ENCODE data around the gene HBB. TPM values are rescaled to one million over a fixed set of nuclear protein-coding genes. Genes with fewer than 3 reads are reported as not detected.

The HBB gene
- total RNA-seq, 1 donor from 2014 or later = not detected

GRCh38 chr11:5227681-5228080, 810 bp upstream of the HBB start:
- intact Hi-C loops (cut with micrococcal nuclease) = no loop called here
- no peak overlapping the region for H3K27ac Mint-ChIP-seq

DNA sequence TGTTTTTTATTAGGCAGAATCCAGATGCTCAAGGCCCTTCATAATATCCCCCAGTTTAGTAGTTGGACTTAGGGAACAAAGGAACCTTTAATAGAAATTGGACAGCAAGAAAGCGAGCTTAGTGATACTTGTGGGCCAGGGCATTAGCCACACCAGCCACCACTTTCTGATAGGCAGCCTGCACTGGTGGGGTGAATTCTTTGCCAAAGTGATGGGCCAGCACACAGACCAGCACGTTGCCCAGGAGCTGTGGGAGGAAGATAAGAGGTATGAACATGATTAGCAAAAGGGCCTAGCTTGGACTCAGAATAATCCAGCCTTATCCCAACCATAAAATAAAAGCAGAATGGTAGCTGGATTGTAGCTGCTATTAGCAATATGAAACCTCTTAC, 1.4 kb downstream of the HBB start:
- Mint-ChIP-seq H3K4me3 (no peak overlapping the region), H3K9me3 (no peaks in the 10 kb centered on the region), H3K4me1 (no peaks in the 10 kb centered on the region), H3K27me3 (no peaks in the 10 kb centered on the region), H3K27ac (no peak overlapping the region), H3K36me3 (ENCODE audit: low read depth) (no peaks in the 10 kb centered on the region)
- intact Hi-C loops (cut with micrococcal nuclease) = no loop called here
- DNase-seq = no peak

More at GRCh38 chr11:5227681-5228080, 810 bp upstream of the HBB start:
- Mint-ChIP-seq H3K27me3 (no peaks in the 10 kb centered on the region), H3K4me3 (no peak overlapping the region), H3K36me3 (ENCODE audit: low read depth) (no peaks in the 10 kb centered on the region), H3K9me3 (no peaks in the 10 kb centered on the region), H3K4me1 (no peaks in the 10 kb centered on the region)
- DNase-seq = no peak

- Mint-ChIP-seq H3K36me3 (ENCODE audit: low read depth) (no peaks in the 10 kb centered on the region), H3K9me3 (no peaks in the 10 kb centered on the region), H3K27me3 (no peaks in the 10 kb centered on the region), H3K4me1 (no peaks in the 10 kb centered on the region), H3K4me3 (no peak overlapping the region), H3K27ac (no peak overlapping the region)
- DNase-seq = no peak
- intact Hi-C loops (cut with micrococcal nuclease) = no loop called here
Observed at GRCh38 chr11:5224538-5225479, 2.1 kb downstream of the HBB start.

- no peaks in the 10 kb centered on the region for H3K9me3 Mint-ChIP-seq
- no peaks in the 10 kb centered on the region for H3K4me1 Mint-ChIP-seq
- no peak for DNase-seq
- H3K27ac Mint-ChIP-seq = no peak overlapping the region
- no peaks in the 10 kb centered on the region for H3K27me3 Mint-ChIP-seq
- intact Hi-C loops (cut with micrococcal nuclease) = no loop called here
- H3K4me3 Mint-ChIP-seq = no peak overlapping the region
- no peaks in the 10 kb centered on the region for H3K36me3 Mint-ChIP-seq (ENCODE audit: low read depth)
Observed at GRCh38 chr11:5223686-5224085, 3.2 kb downstream of the HBB start.

DNA sequence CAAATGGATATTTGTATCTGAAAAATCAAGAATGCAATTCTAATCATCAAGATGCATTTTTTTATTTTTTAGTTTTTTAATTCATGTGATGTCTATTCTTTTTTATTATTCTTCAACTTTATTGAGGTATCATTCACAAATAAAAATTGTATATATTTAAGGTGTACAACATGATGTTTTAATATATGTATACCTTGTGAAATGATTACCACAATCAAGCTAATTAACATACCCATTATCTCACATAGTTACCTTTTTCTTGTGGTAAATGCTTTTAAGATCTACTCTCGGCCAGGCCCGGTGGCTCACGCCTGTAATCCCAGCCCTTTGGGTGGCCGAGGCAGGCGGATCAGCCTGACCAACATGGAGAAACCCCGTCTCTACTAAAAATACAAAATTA, 3.7 kb downstream of the HBB start:
- Mint-ChIP-seq H3K36me3 (ENCODE audit: low read depth) (no peaks in the 10 kb centered on the region), H3K4me1 (no peaks in the 10 kb centered on the region), H3K27ac (no peak overlapping the region), H3K27me3 (no peaks in the 10 kb centered on the region), H3K4me3 (no peak overlapping the region), H3K9me3 (no peaks in the 10 kb centered on the region)
- intact Hi-C loops (cut with micrococcal nuclease) = no loop called here
- DNase-seq = no peak

- DNase-seq = no peak
- Mint-ChIP-seq H3K9me3 (no peaks in the 10 kb centered on the region), H3K36me3 (ENCODE audit: low read depth) (no peaks in the 10 kb centered on the region), H3K4me3 (no peak overlapping the region), H3K27ac (no peak overlapping the region), H3K4me1 (no peaks in the 10 kb centered on the region), H3K27me3 (no peaks in the 10 kb centered on the region)
- intact Hi-C loops (cut with micrococcal nuclease) = no loop called here
Observed at GRCh38 chr11:5210376-5210885, 16.4 kb downstream of the HBB start.

GRCh38 chr11:5204787-5205186, 22.1 kb downstream of the HBB start:
- H3K4me1 Mint-ChIP-seq = no peaks in the 10 kb centered on the region
- no peaks in the 10 kb centered on the region for H3K9me3 Mint-ChIP-seq
- intact Hi-C loops (cut with micrococcal nuclease) = no loop called here
- no peak for DNase-seq
- H3K4me3 Mint-ChIP-seq = no peak overlapping the region
- H3K27me3 Mint-ChIP-seq = no peaks in the 10 kb centered on the region
- no peak overlapping the region for H3K27ac Mint-ChIP-seq
- no peaks in the 10 kb centered on the region for H3K36me3 Mint-ChIP-seq (ENCODE audit: low read depth)

- Mint-ChIP-seq H3K4me3 (no peak overlapping the region), H3K9me3 (no peaks in the 10 kb centered on the region), H3K4me1 (no peaks in the 10 kb centered on the region), H3K36me3 (ENCODE audit: low read depth) (no peaks in the 10 kb centered on the region), H3K27me3 (no peaks in the 10 kb centered on the region), H3K27ac (no peak overlapping the region)
- intact Hi-C loops (cut with micrococcal nuclease) = no loop called here
- DNase-seq = no peak
Observed at GRCh38 chr11:5203366-5203765, 23.5 kb downstream of the HBB start.

GRCh38 chr11:5200582-5200981, 26.3 kb downstream of the HBB start, which contains the start of gene OR51V1:
OR51V1 (minus strand) TSS chr11:5200682; CDS start chr11:5200682, 0 bp downstream.
- no peaks in the 10 kb centered on the region for H3K4me1 Mint-ChIP-seq
- H3K27me3 Mint-ChIP-seq = no peaks in the 10 kb centered on the region
- H3K9me3 Mint-ChIP-seq = no peaks in the 10 kb centered on the region
- intact Hi-C loops (cut with micrococcal nuclease) = no loop called here
- no peak within 1 kb of the TSS for H3K27ac Mint-ChIP-seq
- H3K36me3 Mint-ChIP-seq (ENCODE audit: low read depth) = no peaks in the 10 kb centered on the region
- DNase-seq = no peak
- no peak within 1 kb of the TSS for H3K4me3 Mint-ChIP-seq

GRCh38 chr11:5198285-5198684, 28.6 kb downstream of the HBB start:
- H3K27ac Mint-ChIP-seq = no peak overlapping the region
- H3K36me3 Mint-ChIP-seq (ENCODE audit: low read depth) = no peaks in the 10 kb centered on the region
- no peaks in the 10 kb centered on the region for H3K9me3 Mint-ChIP-seq
- H3K4me3 Mint-ChIP-seq = no peak overlapping the region
- H3K27me3 Mint-ChIP-seq = no peaks in the 10 kb centered on the region
- intact Hi-C loops (cut with micrococcal nuclease) = no loop called here
- H3K4me1 Mint-ChIP-seq = no peaks in the 10 kb centered on the region
- DNase-seq = no peak

GRCh38 chr11:5197536-5197935, 29.3 kb downstream of the HBB start:
- intact Hi-C loops (cut with micrococcal nuclease) = no loop called here
- H3K27me3 Mint-ChIP-seq = no peaks in the 10 kb centered on the region
- H3K27ac Mint-ChIP-seq = no peak overlapping the region
- H3K4me1 Mint-ChIP-seq = no peaks in the 10 kb centered on the region
- no peak overlapping the region for H3K4me3 Mint-ChIP-seq
- H3K9me3 Mint-ChIP-seq = no peaks in the 10 kb centered on the region
- H3K36me3 Mint-ChIP-seq (ENCODE audit: low read depth) = no peaks in the 10 kb centered on the region
- no peak for DNase-seq

- Mint-ChIP-seq H3K36me3 (ENCODE audit: low read depth) (no peaks in the 10 kb centered on the region), H3K27ac (no peak overlapping the region), H3K4me3 (no peak overlapping the region), H3K9me3 (no peaks in the 10 kb centered on the region), H3K27me3 (no peaks in the 10 kb centered on the region), H3K4me1 (no peaks in the 10 kb centered on the region)
- no peak for DNase-seq
- intact Hi-C loops (cut with micrococcal nuclease) = no loop called here
Observed at GRCh38 chr11:5196731-5197130, 30.1 kb downstream of the HBB start.

- no peaks in the 10 kb centered on the region for H3K4me1 Mint-ChIP-seq
- H3K9me3 Mint-ChIP-seq = no peaks in the 10 kb centered on the region
- no peaks in the 10 kb centered on the region for H3K27me3 Mint-ChIP-seq
- intact Hi-C loops (cut with micrococcal nuclease) = no loop called here
- no peak for DNase-seq
- no peak overlapping the region for H3K27ac Mint-ChIP-seq
- H3K4me3 Mint-ChIP-seq = no peak overlapping the region
- no peaks in the 10 kb centered on the region for H3K36me3 Mint-ChIP-seq (ENCODE audit: low read depth)
Observed at GRCh38 chr11:5196067-5196466, 30.8 kb downstream of the HBB start.

- Mint-ChIP-seq H3K27me3 (no peaks in the 10 kb centered on the region), H3K27ac (no peak overlapping the region), H3K36me3 (ENCODE audit: low read depth) (no peaks in the 10 kb centered on the region), H3K4me1 (no peaks in the 10 kb centered on the region), H3K9me3 (no peaks in the 10 kb centered on the region), H3K4me3 (no peak overlapping the region)
- no peak for DNase-seq
- intact Hi-C loops (cut with micrococcal nuclease) = no loop called here
Observed at GRCh38 chr11:5192738-5193137, 34.1 kb downstream of the HBB start.
